ENCODE data around the gene NAT10.

NAT10 gene

DNA sequence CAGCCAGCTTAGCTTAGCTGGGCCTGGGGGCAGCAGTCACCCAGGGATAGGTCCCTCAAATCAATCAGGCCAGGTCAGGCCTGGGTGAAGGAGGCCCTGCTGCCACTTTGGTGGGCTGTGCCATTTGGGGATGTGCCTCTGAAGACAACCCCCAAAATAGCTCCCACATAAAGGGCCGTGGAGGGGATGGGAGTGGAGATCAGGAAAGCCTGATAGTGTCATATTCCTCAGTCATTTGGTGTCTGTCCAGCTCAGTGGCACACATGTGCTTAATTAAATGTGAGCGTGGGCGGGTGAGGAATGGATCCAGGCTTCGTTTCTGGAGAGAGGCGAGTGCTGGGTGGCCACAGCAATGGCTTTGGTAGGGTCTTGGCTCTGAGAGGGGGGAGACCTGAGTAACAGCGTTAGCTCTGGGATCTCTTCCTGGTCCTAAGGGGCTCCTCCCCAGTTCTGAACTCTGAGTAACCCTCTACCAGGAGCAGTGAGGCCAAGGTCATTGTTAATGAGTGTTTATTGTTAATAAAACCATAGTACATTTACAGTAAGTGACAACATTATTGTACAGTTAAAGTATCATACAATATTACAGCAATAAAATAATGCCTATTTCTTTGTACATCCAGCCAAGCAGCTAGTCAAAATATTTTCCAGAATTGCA, 45.2 kb downstream of the NAT10 start:
- DNase-seq = no peak

GRCh38 chr11:34151166-34151565, 45.7 kb downstream of the NAT10 start:
- DNase-seq = no peak

DNA sequence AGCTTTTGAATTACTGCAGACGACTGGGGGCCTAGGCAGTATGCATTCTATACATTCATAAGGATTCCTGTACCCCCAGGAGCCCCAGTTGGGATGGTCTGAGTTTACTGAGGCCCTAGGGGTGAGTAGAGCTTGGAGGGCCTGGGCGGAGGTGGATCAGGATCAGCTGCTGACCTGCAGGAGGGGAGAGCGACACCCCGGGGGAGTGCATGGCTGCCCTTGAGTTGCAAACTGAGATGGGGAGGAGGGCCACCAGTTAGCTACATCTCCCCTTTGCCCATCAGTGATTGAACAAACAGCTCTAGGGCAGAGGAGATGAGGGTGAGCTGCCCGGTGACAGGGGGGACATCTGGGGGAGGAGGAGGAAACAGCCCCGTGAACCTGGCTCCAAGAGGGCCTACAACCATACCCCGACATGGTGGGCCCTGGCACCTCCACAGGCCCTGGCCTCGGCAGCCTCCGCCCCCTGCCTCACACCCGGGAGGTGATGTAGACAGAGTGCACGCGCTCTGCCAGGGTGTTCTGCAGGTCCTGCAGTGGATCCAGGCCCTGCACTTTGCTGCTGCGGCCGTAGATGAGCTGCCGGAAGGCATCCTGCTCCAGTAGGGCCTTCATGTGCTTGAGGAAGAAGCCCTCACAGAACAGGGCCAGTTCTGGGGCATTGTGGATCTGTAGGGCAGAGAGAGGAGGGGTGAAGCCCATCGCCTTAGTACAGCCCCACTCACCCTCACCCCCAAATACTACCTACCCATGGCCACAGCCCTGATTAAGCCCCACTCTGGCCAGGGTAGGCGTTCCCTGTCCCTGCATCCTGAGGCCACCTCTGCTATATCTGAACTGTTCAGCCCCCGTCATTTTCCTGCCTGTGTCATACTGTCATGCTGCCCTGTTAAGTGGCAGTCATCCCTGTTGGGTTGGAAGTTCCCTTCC, 46.8 kb downstream of the NAT10 start:
- DNase-seq = no peak

DNA sequence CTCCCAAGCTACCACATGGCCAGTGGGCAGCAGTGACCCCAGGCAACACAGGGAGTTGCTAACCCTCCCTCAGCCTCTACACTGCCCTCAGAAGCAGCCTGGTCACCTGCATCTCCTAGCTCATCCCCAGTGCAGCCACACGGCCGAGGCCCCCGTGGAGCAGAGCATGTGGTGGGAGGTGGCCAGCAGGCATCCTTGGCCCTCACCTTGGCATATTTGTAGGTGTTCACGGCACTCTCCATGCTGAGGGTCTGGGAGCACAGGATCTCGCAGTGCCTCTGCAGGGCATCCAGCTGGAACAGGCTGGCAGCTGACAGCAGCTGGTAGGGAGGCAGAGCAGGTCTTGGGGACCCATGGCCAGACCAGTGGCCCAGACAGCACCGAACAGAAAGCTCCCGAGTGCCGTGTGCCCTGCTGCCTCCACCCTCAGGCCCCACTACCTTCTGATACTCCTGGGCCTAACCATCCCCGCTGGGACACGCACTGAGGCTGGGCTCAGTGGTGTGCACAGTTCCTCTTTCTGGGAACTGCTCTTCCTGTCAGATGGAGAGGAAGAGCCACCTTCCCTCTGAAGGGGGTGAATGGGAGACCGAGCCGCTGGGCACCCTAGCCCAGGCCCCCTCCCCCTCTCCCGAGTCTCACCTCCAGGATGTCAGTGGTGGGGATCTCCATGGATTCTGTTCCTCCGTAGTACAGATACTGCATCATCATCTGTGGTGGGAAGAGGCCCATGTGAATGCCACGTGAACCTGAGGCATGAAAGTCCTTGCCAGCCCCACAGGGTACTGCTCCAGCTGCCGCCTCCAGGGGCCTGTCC, 48.8 kb downstream of the NAT10 start:
- DNase-seq = no peak

DNA sequence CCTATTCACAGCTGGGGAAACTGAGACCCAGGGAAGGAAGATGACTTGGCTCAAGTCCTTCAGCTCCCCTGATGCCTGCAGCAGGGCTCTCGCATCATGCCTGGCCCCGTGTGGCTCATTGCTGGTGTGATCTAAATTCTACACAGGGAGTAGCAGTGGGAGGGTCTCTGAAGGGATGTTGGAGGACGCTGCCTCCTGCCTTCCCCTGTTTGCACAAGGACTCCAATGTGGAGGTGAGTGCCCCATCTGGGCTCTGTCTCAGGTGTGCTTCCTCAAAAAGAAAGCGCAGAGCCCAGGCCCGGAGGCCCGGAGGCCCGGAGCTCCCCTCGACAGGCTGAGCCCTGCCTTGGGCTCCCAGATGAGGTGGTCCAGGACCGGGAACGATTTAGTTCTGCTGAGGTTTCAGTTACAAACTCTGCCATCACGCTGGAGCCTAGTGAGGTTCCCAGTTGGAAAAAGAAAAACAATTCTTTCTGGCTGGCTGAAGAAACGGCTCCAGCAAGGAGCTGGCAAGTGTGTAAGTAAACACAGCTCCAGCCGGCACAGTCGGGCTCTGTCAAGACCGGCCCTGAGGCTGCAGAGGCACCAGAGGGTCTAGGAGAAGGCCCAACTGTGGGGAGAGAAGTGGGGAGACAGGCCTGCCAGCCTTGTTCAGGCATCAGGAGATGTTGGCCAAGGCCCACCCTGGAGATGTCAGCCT, 49.8 kb downstream of the NAT10 start:
- DNase-seq = no peak

- DNase-seq = no peak
Observed at GRCh38 chr11:34155757-34156062, 50.3 kb downstream of the NAT10 start.

DNA sequence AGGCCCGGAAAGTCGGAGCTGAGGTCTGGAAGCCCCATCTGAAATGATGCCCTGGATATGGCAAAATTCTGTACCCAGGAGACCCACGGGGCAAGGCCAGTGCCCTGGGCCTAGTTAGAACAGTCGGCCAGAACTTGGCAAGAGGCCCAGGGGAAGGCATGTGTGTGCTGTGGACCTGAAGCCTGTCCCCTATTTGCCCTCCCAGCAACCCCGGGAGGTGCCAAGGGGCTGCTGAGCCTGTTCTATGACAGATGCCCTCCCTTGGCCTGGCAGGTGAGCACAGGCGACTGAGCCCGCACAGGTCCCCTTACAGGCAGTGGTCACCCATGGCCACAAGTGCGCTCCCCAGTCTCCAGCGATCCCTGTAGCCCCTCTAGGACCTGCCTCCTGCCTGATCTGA, 51.7 kb downstream of the NAT10 start:
- DNase-seq = no peak

DNA sequence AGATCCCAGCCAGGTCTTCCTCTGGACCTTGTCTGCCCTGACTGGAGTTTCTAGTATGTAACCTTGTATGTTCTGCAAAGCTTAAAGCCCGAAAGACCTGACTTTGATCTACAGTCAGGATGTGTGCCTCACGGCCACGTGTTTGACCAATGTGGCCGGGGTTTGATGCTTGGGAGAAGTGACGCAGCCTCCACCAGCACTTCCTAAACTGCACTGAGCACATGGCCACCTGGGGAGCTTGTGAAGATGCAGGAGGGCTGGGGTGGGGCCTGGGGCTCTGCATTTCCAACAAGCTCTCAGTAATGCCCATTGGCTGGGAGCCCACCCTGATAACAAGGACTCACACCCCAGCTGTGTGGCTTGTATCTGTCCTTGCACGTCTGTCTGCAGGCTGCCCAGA, 53.2 kb downstream of the NAT10 start:
- no peak for DNase-seq

DNA sequence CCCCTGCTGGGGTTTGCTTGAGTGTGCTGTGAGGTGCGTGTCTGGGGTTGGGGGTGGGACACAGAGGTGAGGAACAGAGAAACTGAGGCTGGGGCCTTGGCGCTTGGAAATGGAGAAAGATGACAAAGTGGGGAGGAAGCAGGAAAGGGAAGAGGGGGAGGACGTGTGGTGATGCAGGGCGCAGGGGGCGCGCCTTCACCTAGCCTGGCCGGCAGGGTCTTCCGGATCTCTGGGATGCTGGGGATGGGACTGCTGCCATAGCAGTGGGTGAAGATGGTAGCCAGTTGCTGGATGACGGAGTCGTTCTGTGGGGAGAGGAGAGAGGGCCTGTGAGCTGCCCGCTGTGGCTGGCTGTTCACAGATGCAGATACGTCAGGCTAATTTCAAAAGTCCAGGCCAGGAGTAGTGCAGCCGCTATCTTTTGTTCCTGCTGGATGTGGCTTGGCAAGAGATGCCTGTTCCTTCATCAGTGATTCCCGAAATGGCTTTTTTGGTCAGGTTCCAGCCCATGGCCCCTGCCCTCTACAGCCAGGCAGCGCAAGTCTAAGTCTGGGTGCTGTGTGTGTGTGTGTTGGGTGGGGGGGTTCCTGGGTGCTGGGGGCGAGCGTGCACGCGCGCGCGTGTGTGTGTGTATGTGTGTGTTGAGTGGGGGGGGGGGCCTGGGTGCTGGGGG, 54.8 kb downstream of the NAT10 start:
- DNase-seq = no peak

DNA sequence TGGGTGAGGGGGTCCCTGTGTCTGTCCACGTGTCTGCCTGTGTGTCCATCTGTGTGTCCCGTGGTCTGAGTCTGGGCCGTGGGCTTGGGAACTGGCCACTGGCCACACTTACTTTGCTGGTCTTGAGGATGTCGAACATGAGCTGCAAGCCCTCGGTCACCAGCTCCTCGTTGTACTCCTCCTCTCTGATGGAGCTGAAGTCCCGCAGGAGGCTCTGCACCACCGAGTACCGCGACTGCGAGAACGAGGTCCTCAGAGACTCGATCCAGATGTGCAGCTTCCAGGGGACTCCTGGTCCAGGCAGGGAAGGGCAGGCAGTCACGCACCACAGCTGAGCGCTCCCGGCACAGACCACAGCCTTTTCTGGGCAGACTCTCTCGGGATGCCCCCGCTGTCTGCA, 55.4 kb downstream of the NAT10 start:
- no peak for DNase-seq

DNA sequence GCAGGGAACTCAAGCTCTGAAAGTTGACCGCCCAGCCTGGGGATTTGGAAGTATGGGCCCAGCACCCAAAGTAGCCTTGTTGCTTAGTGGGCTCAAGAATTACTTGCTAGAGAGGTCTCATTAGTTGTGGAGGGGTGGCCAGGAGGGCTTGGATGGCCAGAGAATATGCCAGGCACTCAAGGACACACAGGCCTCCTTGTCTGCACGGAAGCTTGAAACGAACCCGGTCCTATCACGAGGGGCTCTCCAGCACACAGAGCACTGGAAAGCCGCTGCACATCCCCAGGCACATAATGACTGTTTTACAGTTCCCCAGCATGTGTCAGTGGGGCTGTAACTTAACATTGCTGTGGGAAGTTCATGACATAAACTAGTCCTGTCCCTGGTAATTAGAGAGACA, 55.9 kb downstream of the NAT10 start:
- no peak for DNase-seq

- no peak for DNase-seq
Observed at GRCh38 chr11:34161812-34162492, 56.5 kb downstream of the NAT10 start.

DNA sequence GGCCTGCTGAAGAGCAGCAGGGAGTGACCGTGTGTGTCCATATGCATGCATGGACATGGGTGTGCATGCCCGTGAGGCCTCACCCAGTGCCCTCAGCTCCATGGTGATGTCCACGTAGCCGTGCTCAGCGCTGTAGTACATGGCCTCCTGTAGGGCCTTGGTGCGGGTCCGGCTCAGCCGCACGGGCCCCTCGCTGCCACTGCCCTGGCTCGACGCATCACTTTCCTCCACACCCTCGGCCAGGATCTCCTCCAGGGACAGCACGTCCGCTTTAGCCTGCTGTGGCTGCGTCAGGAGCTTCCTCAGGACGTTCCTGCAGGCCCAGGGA, 57.0 kb downstream of the NAT10 start:
- DNase-seq = no peak

- DNase-seq = no peak
Observed at GRCh38 chr11:34162856-34163255, 57.4 kb downstream of the NAT10 start.

DNA sequence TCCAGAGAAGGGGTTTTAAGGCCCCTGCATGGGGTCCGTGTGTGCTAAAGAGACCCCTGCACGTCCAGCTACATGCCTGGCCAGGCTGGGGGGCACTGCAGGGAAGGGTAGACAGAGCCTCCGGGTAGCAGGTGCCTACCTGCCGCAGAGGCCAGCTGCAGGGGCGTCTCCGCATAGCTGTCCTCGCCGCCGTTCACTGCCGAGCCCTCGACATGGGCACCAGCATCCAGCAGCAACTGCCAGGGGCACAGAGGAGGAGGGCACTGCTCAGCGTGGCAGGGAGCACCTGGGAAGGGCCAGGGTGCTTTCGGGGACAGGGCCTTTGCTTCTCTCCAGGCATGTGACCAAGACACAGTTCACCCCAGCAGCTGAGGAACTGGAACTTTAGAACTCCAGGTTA, 59.7 kb downstream of the NAT10 start:
- DNase-seq = no peak

- DNase-seq = no peak
Observed at GRCh38 chr11:34165786-34166555, 60.5 kb downstream of the NAT10 start.

DNA sequence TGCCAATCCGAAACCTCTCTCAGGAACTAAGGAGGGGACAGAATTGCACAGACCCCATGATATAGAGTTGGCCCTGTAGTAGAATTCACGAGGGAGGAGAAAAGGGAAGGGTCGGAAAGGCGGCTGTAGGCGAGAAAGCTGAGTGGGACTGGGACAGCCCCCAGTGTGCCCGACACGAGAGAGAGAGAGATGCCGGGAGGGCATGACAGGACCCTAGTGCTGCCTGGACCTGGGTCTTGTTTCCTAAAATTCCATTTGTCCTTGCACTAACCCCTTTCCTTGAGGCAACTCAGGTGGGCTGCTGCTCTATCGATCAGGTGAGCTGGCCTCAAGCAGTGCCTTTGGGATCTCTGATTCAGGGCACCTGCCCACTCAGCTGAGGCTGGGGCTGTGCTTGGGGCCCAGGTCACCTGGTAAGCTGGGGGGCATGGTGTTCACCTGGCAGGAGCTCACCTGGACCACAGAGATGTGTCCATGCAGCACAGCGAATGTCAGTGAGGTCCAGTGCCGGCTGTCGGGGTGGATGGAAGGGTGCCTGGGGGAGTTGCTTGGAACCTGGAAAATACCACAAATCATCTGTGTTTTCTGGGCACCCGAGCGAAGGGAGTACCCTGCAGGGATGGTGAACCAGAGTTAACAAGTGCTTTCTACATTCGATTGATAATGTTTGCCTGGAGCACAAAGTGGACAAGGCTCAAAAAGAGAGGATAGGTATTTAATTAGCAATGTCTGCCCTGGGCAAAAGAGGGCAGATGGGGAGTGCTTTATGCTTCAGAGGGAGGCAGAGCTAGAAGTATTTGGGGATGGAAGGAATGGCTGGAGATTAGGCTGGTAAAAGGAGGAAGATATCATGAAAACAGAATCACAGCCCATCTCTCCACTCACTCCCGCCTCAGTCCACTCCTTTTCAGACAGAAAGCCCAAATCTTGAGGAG, 61.6 kb downstream of the NAT10 start:
- no peak for DNase-seq

- no peak for DNase-seq
Observed at GRCh38 chr11:34167961-34168360, 62.5 kb downstream of the NAT10 start.

DNA sequence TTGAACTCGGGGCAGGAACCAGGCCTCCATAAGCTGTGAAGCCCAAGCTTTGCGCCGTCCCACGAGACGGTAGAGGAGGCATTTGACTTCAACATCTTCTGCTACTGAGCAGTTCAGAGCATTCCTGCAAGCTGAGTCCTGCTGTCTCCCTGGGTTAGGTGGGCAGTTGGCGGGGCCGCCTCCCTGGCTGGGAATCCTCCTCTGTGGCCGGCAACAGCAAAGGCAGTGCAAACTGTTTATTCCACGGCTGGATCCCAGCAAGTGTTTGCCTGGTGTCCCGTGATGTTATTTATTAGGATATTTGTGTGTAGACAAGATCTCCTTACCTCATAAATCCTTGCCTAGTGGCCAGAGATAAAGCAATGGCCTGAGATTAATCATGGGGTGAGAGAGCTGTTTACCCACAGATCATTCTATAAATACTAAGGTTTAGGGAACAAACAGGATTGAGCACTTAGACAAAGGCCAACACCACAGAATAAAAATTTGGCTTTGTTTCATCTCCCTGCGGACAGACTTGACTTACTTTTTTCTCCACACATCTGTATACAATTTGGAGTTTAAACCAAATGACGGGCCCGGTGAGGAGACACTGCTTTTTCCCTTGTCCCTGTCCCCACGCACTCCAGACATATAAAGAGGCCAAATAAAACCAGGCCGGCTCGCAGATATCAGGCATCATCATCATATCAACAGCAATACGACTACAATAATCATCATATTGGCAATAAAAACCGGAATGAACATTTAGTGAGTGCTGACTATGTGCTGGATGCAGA, 63.4 kb downstream of the NAT10 start:
- DNase-seq = no peak

Data from activated CD8-positive, alpha-beta memory T cell treated with anti-CD3 and anti-CD28 coated beads for 24 hours (primary cell).